ENCODE results near the gene PLXNA4. TPM values are rescaled to one million over a fixed set of nuclear protein-coding genes. Genes with fewer than 3 reads are reported as not detected.

Gene PLXNA4
- total RNA-seq, 1 experiment from 2014 or later: 1.0 TPM

- intact Hi-C loops (cut with micrococcal nuclease; ENCODE audit: unreplicated experiment): no loop called here
- no peak overlapping the region for H3K27ac ChIP-seq
- 0 out of 2 replicates have a peak, but pooled peaks cover 6% of the 10 kb centered on the region for H3K9me2 ChIP-seq (ENCODE audit: insufficient read depth)
- no peaks in the 10 kb centered on the region for H3K4me1 ChIP-seq (replicated peaks; ENCODE audit: insufficient read depth)
- H3K79me2 ChIP-seq (ENCODE audit: low read depth): no peaks in the 10 kb centered on the region
- H3K4me2 ChIP-seq: no peak overlapping the region
- H3K9me3 ChIP-seq (ENCODE audit: insufficient read depth, low read depth): no peaks in the 10 kb centered on the region
- POLR2A ChIA-PET (ENCODE audit: unreplicated experiment): no interaction called here
- no TSS peak for BruUV-seq (replicated peaks)
- peaks cover 8% of the 10 kb centered on the region for H3K27me3 ChIP-seq (ENCODE audit: insufficient read depth, low read depth)
- H3K4me3 ChIP-seq: no peak overlapping the region
- no peaks in the 10 kb centered on the region for H4K20me1 ChIP-seq (ENCODE audit: insufficient read depth)
- no peak for DNase-seq
- CTCF ChIA-PET: no interaction called here
- no peaks in the 10 kb centered on the region for H3K36me3 ChIP-seq (ENCODE audit: low read depth)
- TF ChIP-seq EZH2 (IDR thresholded peaks at IDR 0.05; ENCODE audit: low read depth): no peak
- no peak for TF ChIP-seq CTCF (conservative IDR thresholded peaks at IDR 0.05)
- H2AFZ ChIP-seq: no peak overlapping the region
- H3F3A ChIP-seq (ENCODE audit: insufficient read depth, low read depth): no peaks in the 10 kb centered on the region
These were observed 305.8 kb downstream of the PLXNA4 start for GRCh38 chr7:132270517-132270916.

DNA sequence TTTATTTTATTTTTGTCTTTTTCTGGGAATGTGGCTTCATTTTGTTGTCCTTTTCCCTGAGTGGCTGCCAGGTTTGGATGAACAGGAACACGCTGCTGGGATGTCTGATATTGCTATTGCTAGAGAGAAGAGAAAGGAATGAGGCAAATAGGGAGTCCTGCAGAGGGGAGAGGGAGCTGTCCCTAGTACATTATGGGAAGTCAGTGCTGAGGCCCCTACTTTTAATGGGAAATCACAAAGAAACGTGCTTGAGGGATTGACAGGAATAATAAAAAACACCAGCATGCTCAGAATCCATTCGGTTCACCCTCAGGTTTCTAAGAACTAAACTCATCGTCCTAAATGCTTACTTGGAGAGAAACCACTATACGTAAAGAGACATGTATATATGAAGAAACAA is 306.6 kb downstream of the PLXNA4 start:
- no peaks in the 10 kb centered on the region for H3K9me3 ChIP-seq (ENCODE audit: insufficient read depth, low read depth)
- intact Hi-C loops (cut with micrococcal nuclease; ENCODE audit: unreplicated experiment): no loop called here
- H3K36me3 ChIP-seq (ENCODE audit: low read depth): no peaks in the 10 kb centered on the region
- no peaks in the 10 kb centered on the region for H3K79me2 ChIP-seq (ENCODE audit: low read depth)
- H3K4me3 ChIP-seq: no peak overlapping the region
- no peak overlapping the region for H3K27ac ChIP-seq
- no peak for DNase-seq
- 0 out of 2 replicates have a peak, but pooled peaks cover 6% of the 10 kb centered on the region for H3K9me2 ChIP-seq (ENCODE audit: insufficient read depth)
- peaks cover 16% of the 10 kb centered on the region for H3K27me3 ChIP-seq (ENCODE audit: insufficient read depth, low read depth)
- no peak overlapping the region for H3K4me2 ChIP-seq
- no peaks in the 10 kb centered on the region for H3K4me1 ChIP-seq (replicated peaks; ENCODE audit: insufficient read depth)
- ChIA-PET POLR2A (ENCODE audit: unreplicated experiment) (no interaction called here), CTCF (no interaction called here)
- H4K20me1 ChIP-seq (ENCODE audit: insufficient read depth): no peaks in the 10 kb centered on the region
- no TSS peak for BruUV-seq (replicated peaks)
- no peak for TF ChIP-seq CTCF (conservative IDR thresholded peaks at IDR 0.05)
- TF ChIP-seq EZH2 (IDR thresholded peaks at IDR 0.05; ENCODE audit: low read depth): no peak
- no peak overlapping the region for H2AFZ ChIP-seq
- H3F3A ChIP-seq (ENCODE audit: insufficient read depth, low read depth): no peaks in the 10 kb centered on the region

GRCh38 chr7:132263151-132263550 is 313.1 kb downstream of the PLXNA4 start:
- Histone ChIP-seq H3F3A (ENCODE audit: insufficient read depth, low read depth) (no peaks in the 10 kb centered on the region), H3K4me3 (no peak overlapping the region), H3K4me2 (no peak overlapping the region), H3K27ac (no peak overlapping the region), H2AFZ (no peak overlapping the region), H3K36me3 (ENCODE audit: low read depth) (no peaks in the 10 kb centered on the region), H4K20me1 (ENCODE audit: insufficient read depth) (no peaks in the 10 kb centered on the region), H3K27me3 (ENCODE audit: insufficient read depth, low read depth) (peaks cover 73% of the 10 kb centered on the region), H3K9me2 (ENCODE audit: insufficient read depth) (no peaks in the 10 kb centered on the region), H3K79me2 (ENCODE audit: low read depth) (no peaks in the 10 kb centered on the region), H3K9me3 (ENCODE audit: insufficient read depth, low read depth) (no peaks in the 10 kb centered on the region), H3K4me1 (replicated peaks; ENCODE audit: insufficient read depth) (no peaks in the 10 kb centered on the region)
- TF ChIP-seq EZH2 (IDR thresholded peaks at IDR 0.05; ENCODE audit: low read depth) (no peak), CTCF (conservative IDR thresholded peaks at IDR 0.05) (no peak)
- CTCF ChIA-PET: no interaction called here
- POLR2A ChIA-PET (ENCODE audit: unreplicated experiment): no interaction called here
- no peak for DNase-seq
- intact Hi-C loops (cut with micrococcal nuclease; ENCODE audit: unreplicated experiment): no loop called here
- no TSS peak for BruUV-seq (replicated peaks)

Measured in PC-9 (cell line).